Activated T-helper 17 cell treated with anti-CD3 and anti-CD28 coated beads, Interleukin-2, amount 50 U/mL, for 72 hours (primary cell): ENCODE measurements around the gene MMP11. TPM values are rescaled to one million over a fixed set of nuclear protein-coding genes. Genes with fewer than 3 reads are reported as not detected.

Experiments
- ATAC-seq: fragments of 150-1000 bp; cut with Tn5 transposase; replicated peaks from 2 replicates; pipeline ENCODE4 v1.10.0; 2021; ENCODE audit warnings: mild to moderate bottlenecking, moderate library complexity
- H3K27ac Mint-ChIP-seq: one replicate; pipeline ENCODE4 v1.8.0; 2022; ENCODE audit warnings: mixed read lengths
- H3K27me3 Mint-ChIP-seq: one replicate; pipeline ENCODE4 v1.8.0; 2022; ENCODE audit warnings: mixed read lengths
- H3K36me3 Mint-ChIP-seq: one replicate; pipeline ENCODE4 v1.8.0; 2022; ENCODE audit warnings: low read depth, mild to moderate bottlenecking, mixed read lengths
- H3K4me1 Mint-ChIP-seq: one replicate; pipeline ENCODE4 v1.8.0; 2022; ENCODE audit warnings: mixed read lengths
- H3K4me3 Mint-ChIP-seq: one replicate; pipeline ENCODE4 v1.8.0; 2022; ENCODE audit warnings: mild to moderate bottlenecking, mixed read lengths
- H3K9me3 Mint-ChIP-seq: one replicate; pipeline ENCODE4 v1.8.0; 2022; ENCODE audit warnings: mixed read lengths
- total RNA-seq, 2 donors: library from RNA; stranded (reverse); gene quantifications; one replicate each; pipeline ENCODE4 v1.2.3, GENCODE V29; 2022

Gene MMP11
- total RNA-seq, 2 donors from 2014 or later = 0.45 to 0.50 TPM

DNA sequence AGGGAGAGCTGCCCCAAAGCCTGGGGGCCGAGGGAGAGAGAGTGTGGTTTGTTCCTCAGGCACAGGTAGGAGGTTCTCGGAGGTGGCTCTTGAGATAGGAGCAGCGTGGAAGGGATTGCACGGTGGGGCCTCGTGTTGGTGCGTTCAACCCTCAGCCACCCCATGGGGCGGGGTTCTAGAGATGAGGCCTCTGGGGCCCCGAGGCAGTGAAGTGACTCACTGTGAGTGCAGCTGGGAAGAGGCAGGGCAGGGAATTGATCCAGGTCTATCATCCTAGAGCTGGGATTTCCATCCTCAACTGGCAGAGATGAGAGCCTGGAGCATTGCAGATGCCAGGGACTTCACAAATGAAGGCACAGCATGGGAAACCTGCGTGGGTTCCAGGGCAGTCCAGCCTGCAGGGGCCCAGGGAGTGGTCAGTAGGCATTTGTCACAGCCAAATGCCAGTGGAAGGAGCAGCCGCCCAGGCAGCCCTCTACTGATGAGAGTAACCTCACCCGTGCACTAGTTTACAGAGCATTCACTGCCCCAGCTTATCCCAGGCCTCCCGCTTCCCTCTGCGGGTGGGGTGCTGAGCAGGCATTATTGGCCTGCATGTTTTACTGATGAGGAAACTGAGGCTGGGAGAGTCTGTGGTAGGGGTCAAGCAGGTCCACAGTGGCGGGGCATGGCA, 9.0 kb downstream of the MMP11 start:
- Mint-ChIP-seq H3K27ac (peak overlapping the region; percentile 16), H3K27me3 (no peaks in the 10 kb centered on the region), H3K9me3 (no peaks in the 10 kb centered on the region), H3K4me3 (no peak overlapping the region), H3K4me1 (no peaks in the 10 kb centered on the region), H3K36me3 (no peaks in the 10 kb centered on the region)
- no peak for ATAC-seq

DNA sequence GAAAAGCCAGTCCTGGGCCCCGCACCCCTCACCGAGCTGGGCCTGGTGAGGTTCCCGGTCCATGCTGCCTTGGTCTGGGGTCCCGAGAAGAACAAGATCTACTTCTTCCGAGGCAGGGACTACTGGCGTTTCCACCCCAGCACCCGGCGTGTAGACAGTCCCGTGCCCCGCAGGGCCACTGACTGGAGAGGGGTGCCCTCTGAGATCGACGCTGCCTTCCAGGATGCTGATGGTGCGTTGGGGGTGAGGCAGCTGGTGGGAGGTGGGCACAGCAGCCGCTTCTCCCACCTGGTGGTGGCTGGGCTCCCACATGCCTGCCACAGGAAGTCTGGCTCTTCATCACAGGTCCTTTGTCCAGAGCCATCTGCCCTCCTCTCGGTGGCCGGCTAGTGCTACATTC, 9.6 kb downstream of the MMP11 start:
- no peaks in the 10 kb centered on the region for H3K4me1 Mint-ChIP-seq
- H3K9me3 Mint-ChIP-seq = no peaks in the 10 kb centered on the region
- no peaks in the 10 kb centered on the region for H3K27me3 Mint-ChIP-seq
- H3K27ac Mint-ChIP-seq = no peak overlapping the region
- H3K4me3 Mint-ChIP-seq = no peak overlapping the region
- no peak for ATAC-seq
- no peaks in the 10 kb centered on the region for H3K36me3 Mint-ChIP-seq

DNA sequence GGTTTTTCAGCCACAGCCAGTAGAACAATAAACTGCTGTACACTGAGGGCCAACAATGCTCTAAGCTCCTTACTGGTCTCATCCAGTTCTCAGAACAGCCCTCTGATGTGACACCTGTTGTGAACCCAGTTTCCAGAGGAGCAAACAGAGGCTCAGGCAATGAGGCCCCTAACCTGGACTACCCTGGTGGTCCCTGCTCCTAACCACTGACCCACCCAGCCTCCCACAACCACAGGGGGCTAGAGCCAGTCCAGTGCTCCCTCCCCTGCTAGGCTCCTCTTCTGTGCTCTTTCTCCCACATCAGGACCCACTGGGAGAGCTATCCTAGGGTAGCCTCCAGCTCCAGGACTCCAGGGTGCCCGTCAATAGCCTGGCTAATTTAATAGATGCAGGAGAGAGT, 10.1 kb downstream of the MMP11 start:
- Mint-ChIP-seq H3K27me3 (no peaks in the 10 kb centered on the region), H3K4me3 (no peak overlapping the region), H3K27ac (no peak overlapping the region), H3K4me1 (no peaks in the 10 kb centered on the region), H3K36me3 (no peaks in the 10 kb centered on the region), H3K9me3 (no peaks in the 10 kb centered on the region)
- no peak for ATAC-seq

DNA sequence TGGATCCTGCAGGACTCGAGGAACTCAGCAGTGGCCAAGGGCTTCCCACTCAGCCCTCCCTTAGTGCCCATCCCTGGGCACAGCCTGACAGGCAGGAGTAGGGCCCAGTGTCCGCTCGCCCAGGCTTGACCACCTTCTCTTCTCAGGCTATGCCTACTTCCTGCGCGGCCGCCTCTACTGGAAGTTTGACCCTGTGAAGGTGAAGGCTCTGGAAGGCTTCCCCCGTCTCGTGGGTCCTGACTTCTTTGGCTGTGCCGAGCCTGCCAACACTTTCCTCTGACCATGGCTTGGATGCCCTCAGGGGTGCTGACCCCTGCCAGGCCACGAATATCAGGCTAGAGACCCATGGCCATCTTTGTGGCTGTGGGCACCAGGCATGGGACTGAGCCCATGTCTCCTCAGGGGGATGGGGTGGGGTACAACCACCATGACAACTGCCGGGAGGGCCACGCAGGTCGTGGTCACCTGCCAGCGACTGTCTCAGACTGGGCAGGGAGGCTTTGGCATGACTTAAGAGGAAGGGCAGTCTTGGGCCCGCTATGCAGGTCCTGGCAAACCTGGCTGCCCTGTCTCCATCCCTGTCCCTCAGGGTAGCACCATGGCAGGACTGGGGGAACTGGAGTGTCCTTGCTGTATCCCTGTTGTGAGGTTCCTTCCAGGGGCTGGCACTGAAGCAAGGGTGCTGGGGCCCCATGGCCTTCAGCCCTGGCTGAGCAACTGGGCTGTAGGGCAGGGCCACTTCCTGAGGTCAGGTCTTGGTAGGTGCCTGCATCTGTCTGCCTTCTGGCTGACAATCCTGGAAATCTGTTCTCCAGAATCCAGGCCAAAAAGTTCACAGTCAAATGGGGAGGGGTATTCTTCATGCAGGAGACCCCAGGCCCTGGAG, 10.9 kb downstream of the MMP11 start:
- no peaks in the 10 kb centered on the region for H3K36me3 Mint-ChIP-seq
- no peak for ATAC-seq
- no peaks in the 10 kb centered on the region for H3K4me1 Mint-ChIP-seq
- no peak overlapping the region for H3K4me3 Mint-ChIP-seq
- no peaks in the 10 kb centered on the region for H3K27me3 Mint-ChIP-seq
- H3K27ac Mint-ChIP-seq = no peak overlapping the region
- H3K9me3 Mint-ChIP-seq = no peaks in the 10 kb centered on the region

DNA sequence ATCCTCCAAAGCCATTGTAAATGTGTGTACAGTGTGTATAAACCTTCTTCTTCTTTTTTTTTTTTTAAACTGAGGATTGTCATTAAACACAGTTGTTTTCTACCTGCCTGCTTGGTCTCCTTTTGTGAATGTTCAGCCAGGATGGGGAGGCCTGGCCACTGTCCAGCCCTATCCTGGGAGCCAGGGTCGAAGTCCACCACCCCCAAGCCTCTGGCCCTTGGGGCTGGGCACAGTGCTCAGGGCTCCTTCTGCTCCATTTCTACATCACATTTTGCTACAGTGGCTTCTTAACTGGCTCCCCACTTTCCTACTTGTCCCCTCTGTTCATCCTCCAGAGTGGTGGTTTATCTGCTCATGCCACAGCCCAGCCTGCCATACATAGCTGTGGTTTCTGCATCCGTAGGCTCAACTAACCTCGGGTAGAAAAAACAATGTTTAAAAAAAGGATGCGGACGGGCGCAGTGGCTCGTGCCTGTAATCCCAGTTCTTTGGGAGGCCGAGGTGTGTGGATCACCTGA, 11.6 kb downstream of the MMP11 start:
- Mint-ChIP-seq H3K27me3 (no peaks in the 10 kb centered on the region), H3K9me3 (no peaks in the 10 kb centered on the region), H3K4me3 (no peak overlapping the region), H3K27ac (peak overlapping the region; percentile 60), H3K36me3 (peaks cover under 1% of the 10 kb centered on the region), H3K4me1 (peaks cover 1% of the 10 kb centered on the region)
- ATAC-seq = no peak

DNA sequence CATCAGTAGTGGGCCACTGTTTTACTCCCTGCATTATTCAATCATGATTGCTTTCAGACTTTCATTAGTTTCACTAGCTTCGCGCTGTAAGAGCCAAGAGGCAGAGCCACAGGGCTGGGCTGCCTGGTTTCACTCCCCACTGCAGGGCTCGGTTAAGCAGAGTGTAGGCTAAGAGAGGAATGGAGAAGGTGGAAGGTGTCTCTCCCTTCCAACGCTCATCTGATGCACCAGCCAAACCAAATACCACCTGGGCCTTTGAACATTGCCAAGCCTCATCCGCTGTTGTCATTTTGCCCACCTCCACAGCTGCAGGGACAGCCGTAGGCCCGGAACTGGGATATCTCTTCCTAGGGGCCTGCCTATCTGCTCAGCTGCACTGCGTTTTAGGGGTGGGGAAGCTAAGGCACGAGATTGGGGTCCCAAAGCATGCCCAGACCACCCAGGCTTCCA, 13.6 kb downstream of the MMP11 start:
- Mint-ChIP-seq H3K27me3 (no peaks in the 10 kb centered on the region), H3K27ac (peak overlapping the region; percentile 96), H3K4me3 (peak overlapping the region; percentile 94), H3K9me3 (no peaks in the 10 kb centered on the region), H3K4me1 (peaks cover 6% of the 10 kb centered on the region), H3K36me3 (peaks cover 5% of the 10 kb centered on the region)
- peak; percentile 1 for ATAC-seq

DNA sequence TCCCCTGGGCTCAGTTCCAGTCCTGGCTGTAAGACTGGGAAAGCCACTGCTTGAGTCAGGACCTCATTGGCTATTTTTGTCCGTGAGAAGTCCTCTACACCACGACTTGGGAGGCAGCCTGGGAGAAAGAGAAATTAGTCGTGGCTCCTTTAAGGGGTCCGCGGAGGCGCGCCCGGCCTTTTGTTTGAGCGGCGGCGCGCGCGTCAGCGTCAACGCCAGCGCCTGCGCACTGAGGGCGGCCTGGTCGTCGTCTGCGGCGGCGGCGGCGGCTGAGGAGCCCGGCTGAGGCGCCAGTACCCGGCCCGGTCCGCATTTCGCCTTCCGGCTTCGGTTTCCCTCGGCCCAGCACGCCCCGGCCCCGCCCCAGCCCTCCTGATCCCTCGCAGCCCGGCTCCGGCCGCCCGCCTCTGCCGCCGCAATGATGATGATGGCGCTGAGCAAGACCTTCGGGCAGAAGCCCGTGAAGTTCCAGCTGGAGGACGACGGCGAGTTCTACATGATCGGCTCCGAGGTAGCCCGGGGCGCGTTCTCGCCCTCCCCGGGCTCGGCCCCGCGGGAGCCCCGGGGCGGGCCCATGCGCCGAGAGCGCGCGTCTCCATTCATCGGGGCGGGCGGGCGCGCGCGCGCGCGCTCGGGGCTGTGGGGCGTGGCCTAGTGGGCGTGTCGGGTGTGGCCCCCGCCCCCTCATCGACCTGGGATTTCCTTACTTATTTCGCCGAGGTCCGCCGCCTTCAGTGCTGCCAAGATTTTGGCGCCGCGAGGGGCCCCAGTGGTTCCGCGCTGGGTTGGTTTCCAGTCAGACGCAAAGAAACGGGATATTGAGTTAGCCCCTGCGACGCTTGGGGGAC, 14.3 kb downstream of the MMP11 start, which contains the start of gene SMARCB1:
SMARCB1 (plus strand) TSS at position 215 of the 848 bp plus-strand sequence; CDS start at position 419, 204 bp downstream.
- no peaks in the 10 kb centered on the region for H3K27me3 Mint-ChIP-seq
- peak; percentile 91 for ATAC-seq
- peak within 1 kb of the TSS; percentile 94 for H3K4me3 Mint-ChIP-seq
- H3K4me1 Mint-ChIP-seq = peaks cover 6% of the 10 kb centered on the region
- no peaks in the 10 kb centered on the region for H3K9me3 Mint-ChIP-seq
- H3K36me3 Mint-ChIP-seq = peaks cover 8% of the 10 kb centered on the region
- H3K27ac Mint-ChIP-seq = peak within 1 kb of the TSS; percentile 96

DNA sequence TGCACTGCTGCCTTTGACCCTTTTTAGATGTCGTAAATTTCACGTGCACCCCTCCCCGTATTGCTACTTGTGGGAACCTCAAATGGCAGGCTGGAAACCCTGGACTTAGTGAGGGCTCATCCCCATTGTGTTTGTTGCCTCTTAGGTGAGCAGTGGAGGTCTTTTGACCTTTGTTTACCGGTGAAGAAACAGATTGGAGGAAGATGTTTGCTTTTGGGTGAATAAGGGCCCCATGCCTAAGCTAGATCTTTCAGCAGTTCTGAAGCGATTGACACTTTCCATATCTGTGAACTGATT, 14.9 kb downstream of the MMP11 start:
- Mint-ChIP-seq H3K9me3 (no peaks in the 10 kb centered on the region), H3K27me3 (no peaks in the 10 kb centered on the region), H3K4me1 (peaks cover 6% of the 10 kb centered on the region), H3K4me3 (peak overlapping the region; percentile 94), H3K36me3 (peaks cover 14% of the 10 kb centered on the region), H3K27ac (peak overlapping the region; percentile 89)
- peak; percentile 38 for ATAC-seq

DNA sequence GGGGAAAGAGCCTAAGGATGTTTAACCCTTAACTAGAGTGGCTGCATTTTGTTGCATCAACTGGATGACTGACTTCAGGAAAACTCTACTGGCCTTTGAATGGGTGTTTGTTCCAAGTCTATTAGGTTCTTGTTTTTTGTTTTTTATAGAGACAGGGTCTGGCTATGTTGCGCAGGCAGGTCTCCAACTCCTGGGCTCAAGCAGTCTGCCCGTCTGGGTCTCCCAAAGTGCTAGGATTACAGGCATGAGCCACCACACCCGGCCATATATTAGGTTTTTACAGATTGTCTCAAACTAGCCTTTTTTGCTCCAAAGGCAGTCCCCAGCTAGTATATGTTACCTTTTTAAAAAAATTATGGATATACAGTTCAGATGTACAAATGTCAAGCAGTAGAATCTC, 15.3 kb downstream of the MMP11 start:
- H3K27ac Mint-ChIP-seq = peak overlapping the region; percentile 89
- no peaks in the 10 kb centered on the region for H3K27me3 Mint-ChIP-seq
- peak overlapping the region; percentile 94 for H3K4me3 Mint-ChIP-seq
- H3K36me3 Mint-ChIP-seq = peaks cover 17% of the 10 kb centered on the region
- no peak for ATAC-seq
- H3K4me1 Mint-ChIP-seq = peaks cover 6% of the 10 kb centered on the region
- H3K9me3 Mint-ChIP-seq = no peaks in the 10 kb centered on the region

DNA sequence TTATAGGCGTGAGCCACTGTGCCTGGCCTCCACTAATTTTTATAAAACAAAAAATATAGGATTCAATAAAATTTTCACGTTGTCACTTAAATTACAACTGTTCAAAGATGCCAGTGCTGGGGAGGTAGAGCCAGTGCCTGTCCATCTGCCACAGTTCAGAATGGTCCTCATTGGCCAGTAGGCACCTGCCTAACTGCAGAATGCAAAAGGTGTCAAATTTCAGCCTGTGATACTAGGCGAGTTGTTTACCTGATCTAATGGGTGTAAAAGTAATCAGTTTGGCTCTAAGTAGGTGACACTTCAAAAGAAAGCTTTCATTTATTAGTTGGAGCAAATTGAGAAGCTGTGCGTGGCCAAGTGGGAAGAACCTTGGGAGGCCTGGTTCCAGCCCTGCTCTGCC, 16.5 kb downstream of the MMP11 start:
- Mint-ChIP-seq H3K4me1 (peaks cover 6% of the 10 kb centered on the region), H3K9me3 (no peaks in the 10 kb centered on the region), H3K36me3 (peaks cover 29% of the 10 kb centered on the region), H3K4me3 (peak overlapping the region; percentile 20), H3K27ac (peak overlapping the region; percentile 13), H3K27me3 (no peaks in the 10 kb centered on the region)
- no peak for ATAC-seq

DNA sequence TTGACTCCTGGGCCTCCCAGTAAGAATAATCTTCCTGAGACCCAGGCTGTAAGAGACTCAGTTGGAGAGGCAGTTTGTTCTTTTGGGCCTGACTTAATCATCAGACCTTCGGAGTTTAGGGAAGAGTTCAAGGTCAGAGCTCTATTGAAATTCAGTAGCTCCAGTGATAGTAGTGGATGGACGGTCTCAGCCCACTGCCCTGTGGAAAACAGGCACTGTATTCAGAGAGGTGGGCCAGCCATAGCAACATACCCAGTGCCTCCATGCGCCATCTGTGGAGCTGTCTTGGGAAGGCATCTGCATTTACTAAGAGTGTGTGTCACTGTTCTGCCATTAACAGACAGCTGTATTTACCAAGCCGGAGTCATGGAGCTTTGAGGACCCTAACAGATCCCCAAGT, 17.0 kb downstream of the MMP11 start:
- Mint-ChIP-seq H3K27me3 (no peaks in the 10 kb centered on the region), H3K36me3 (peaks cover 34% of the 10 kb centered on the region), H3K9me3 (no peaks in the 10 kb centered on the region), H3K4me3 (peak overlapping the region; percentile 20), H3K27ac (peak overlapping the region; percentile 13), H3K4me1 (peaks cover 6% of the 10 kb centered on the region)
- no peak for ATAC-seq

DNA sequence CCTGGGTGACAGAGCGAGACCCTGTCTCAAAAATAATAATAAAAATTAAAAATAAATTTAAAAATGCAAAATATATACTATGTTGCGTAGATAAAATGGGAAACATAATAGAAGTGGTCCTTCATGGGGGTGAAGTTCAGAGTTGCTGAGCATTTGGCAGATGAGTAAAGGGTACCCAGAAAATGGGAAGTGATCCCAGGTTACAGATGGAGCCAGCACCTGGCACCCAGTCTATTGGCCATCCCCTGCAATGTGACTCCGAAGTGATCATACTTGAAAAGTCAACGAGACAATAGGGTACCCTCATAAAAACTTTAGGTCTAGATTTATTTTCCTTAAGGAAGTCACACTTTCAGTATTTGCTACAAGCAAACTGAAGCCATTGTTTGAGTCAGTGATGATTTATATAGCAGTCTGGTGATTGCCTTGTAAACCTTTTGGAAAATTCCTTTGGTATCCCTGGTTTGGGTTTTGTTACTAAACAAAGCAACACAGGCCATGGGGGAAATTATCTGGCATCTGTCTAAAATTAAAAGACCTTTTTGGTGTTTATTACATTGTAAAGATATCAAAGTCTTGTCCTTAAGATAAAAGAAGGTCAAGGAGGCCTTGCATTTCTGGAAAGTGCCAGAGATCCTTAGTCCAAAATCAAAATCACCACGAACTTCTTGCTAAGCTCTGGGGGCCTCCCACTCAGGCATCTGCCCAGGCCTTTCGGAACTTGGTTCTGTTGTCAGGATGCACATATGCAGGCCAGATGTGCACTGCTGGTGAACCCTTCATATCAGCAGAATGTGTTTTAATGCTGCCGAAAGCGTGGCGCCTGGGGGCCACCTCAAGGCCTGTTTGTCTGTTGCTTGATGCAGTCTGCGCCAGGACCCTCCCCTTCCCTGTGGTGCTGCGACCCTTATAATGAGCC, 18.4 kb downstream of the MMP11 start:
- H3K27me3 Mint-ChIP-seq = no peaks in the 10 kb centered on the region
- no peak overlapping the region for H3K4me3 Mint-ChIP-seq
- no peak for ATAC-seq
- peaks cover 47% of the 10 kb centered on the region for H3K36me3 Mint-ChIP-seq
- H3K9me3 Mint-ChIP-seq = no peaks in the 10 kb centered on the region
- no peak overlapping the region for H3K27ac Mint-ChIP-seq
- H3K4me1 Mint-ChIP-seq = peaks cover 6% of the 10 kb centered on the region

DNA sequence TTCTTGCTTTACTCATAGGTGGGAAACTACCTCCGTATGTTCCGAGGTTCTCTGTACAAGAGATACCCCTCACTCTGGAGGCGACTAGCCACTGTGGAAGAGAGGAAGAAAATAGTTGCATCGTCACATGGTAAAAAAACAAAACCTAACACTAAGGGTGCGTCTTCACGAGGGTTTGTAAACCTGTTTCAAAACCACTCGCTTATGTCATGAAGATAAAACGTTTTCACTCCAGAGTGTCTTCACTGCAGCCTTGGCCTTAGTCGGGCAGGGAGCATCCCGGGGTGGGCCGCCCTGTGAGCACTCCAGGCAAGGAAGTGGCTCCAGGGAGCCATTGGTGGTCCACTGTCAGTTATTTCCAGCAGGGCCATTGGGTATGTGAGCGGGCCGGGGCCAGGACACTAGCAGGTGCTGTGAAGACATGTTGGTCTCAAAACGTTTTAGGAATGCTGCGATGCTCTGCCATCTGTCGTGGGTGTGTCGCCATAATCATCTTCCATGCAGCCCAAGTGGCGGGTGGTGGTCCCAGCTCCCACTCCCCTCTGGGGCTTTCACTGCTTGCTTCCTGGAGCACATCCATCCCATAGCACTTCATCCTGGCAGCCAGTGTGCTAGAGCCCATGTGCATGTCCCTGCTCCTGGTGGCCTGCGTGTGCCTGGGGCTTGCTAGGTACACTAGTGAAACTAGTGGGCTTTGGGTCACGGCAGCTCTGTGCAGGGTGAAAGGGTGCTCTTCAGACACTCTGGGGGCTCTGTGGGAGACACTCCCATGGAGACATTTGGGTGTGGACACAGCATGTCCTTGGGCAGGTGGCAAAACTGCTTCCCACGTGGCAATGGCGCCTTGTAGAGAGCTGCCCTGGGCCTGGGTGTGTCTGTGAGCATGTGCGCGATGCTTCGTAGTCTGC, 19.3 kb downstream of the MMP11 start:
- Mint-ChIP-seq H3K27me3 (no peaks in the 10 kb centered on the region), H3K9me3 (no peaks in the 10 kb centered on the region), H3K4me3 (no peak overlapping the region), H3K27ac (no peak overlapping the region), H3K4me1 (peaks cover 6% of the 10 kb centered on the region), H3K36me3 (peaks cover 55% of the 10 kb centered on the region)
- ATAC-seq = no peak
